ENCODE measurements around the gene CHST15. TPM values are rescaled to one million over a fixed set of nuclear protein-coding genes. Genes with fewer than 3 reads are reported as not detected.

Gene CHST15
- polyA plus RNA-seq, 1 donor from 2014 or later, result 0.79 TPM

DNA sequence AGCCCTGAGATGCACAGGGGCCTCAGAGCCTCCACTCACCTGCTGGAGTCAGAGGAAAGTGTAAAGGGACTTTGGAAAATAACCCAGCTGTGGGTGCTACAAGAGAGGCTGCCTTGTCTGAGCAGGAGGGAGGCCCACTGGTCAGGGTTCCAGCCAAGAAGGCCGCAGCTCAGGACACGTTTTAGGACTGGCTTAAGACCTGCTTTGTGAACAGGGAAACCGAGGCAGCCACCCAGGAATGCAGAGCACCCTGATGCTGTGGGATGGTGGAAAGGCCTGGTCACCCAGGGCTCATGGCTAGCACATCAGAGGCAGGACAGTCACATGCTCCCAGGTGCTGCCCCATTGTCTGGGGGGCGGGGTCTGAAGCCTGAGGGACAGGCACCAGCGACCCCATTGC lies 38.9 kb upstream of the CHST15 start:
- H3K27ac ChIP-seq (ENCODE audit: low read length), result no peak overlapping the region
- no peaks in the 10 kb centered on the region for H3K27me3 ChIP-seq (ENCODE audit: insufficient read depth, low read depth, low read length)
- no peaks in the 10 kb centered on the region for H3K9me2 ChIP-seq (ENCODE audit: insufficient read depth, low read length)
- H3K79me2 ChIP-seq (replicated peaks; ENCODE audit: insufficient read depth, low read length), result no peaks in the 10 kb centered on the region
- no peak overlapping the region for H3K4me3 ChIP-seq (ENCODE audit: low read length)
- no peak overlapping the region for H3K9ac ChIP-seq (ENCODE audit: low read length)
- no peak overlapping the region for H3K4me2 ChIP-seq (ENCODE audit: low read length)
- H2AFZ ChIP-seq (ENCODE audit: low read depth, low read length), result no peak overlapping the region
- H4K20me1 ChIP-seq (ENCODE audit: insufficient read depth), result no peaks in the 10 kb centered on the region
- TF ChIP-seq TAF1 (IDR thresholded peaks at IDR 0.05; ENCODE audit: low read depth) (no peak), SMC3 (conservative IDR thresholded peaks at IDR 0.05; ENCODE audit: poor library complexity) (no peak), EZH2 (IDR thresholded peaks at IDR 0.05; ENCODE audit: borderline replicate concordance, insufficient read depth, low read length, poor library complexity, severe bottlenecking) (no peak), MXI1 (conservative IDR thresholded peaks at IDR 0.05; ENCODE audit: poor library complexity, severe bottlenecking) (no peak), POLR2AphosphoS5 (IDR thresholded peaks at IDR 0.05) (no peak), EP300 (conservative IDR thresholded peaks at IDR 0.05; ENCODE audit: poor library complexity, severe bottlenecking) (no peak)
- TF ChIP-seq, protein P1, sequence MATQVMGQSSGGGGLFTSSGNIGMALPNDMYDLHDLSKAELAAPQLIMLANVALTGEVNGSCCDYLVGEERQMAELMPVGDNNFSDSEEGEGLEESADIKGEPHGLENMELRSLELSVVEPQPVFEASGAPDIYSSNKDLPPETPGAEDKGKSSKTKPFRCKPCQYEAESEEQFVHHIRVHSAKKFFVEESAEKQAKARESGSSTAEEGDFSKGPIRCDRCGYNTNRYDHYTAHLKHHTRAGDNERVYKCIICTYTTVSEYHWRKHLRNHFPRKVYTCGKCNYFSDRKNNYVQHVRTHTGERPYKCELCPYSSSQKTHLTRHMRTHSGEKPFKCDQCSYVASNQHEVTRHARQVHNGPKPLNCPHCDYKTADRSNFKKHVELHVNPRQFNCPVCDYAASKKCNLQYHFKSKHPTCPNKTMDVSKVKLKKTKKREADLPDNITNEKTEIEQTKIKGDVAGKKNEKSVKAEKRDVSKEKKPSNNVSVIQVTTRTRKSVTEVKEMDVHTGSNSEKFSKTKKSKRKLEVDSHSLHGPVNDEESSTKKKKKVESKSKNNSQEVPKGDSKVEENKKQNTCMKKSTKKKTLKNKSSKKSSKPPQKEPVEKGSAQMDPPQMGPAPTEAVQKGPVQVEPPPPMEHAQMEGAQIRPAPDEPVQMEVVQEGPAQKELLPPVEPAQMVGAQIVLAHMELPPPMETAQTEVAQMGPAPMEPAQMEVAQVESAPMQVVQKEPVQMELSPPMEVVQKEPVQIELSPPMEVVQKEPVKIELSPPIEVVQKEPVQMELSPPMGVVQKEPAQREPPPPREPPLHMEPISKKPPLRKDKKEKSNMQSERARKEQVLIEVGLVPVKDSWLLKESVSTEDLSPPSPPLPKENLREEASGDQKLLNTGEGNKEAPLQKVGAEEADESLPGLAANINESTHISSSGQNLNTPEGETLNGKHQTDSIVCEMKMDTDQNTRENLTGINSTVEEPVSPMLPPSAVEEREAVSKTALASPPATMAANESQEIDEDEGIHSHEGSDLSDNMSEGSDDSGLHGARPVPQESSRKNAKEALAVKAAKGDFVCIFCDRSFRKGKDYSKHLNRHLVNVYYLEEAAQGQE (IDR thresholded peaks at IDR 0.05; ENCODE audit: borderline replicate concordance), result no peak
- H3K9me3 ChIP-seq (ENCODE audit: low read length), result no peaks in the 10 kb centered on the region
- no peaks in the 10 kb centered on the region for H3F3A ChIP-seq (ENCODE audit: insufficient read depth, low read length, poor library complexity, severe bottlenecking)
- H3K36me3 ChIP-seq (ENCODE audit: insufficient read depth, low read length), result no peaks in the 10 kb centered on the region

DNA sequence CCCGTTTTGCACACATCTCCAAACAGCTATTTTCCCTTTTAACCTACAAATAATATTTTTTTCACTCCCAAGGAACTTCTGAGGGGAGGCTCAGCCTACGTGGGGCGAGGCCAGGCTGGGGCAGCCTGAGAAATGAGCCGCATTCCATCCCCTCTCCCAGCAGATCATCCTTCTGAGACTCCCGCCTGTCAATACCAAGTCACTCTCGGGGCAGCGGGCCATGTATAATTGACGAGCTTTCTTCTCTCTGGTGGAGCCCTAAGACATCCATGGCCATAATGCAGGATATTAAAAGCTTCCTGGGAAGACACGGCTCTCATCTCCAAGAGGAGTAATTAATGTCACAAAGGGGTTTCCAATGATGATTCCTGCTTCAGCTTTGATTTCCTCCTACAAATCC lies 37.8 kb upstream of the CHST15 start:
- no peak overlapping the region for H2AFZ ChIP-seq (ENCODE audit: low read depth, low read length)
- no peaks in the 10 kb centered on the region for H3K9me2 ChIP-seq (ENCODE audit: insufficient read depth, low read length)
- H3F3A ChIP-seq (ENCODE audit: insufficient read depth, low read length, poor library complexity, severe bottlenecking), result no peaks in the 10 kb centered on the region
- no peaks in the 10 kb centered on the region for H3K36me3 ChIP-seq (ENCODE audit: insufficient read depth, low read length)
- TF ChIP-seq MXI1 (conservative IDR thresholded peaks at IDR 0.05; ENCODE audit: poor library complexity, severe bottlenecking) (no peak), TAF1 (IDR thresholded peaks at IDR 0.05; ENCODE audit: low read depth) (no peak)
- TF ChIP-seq, protein P1 (IDR thresholded peaks at IDR 0.05; ENCODE audit: borderline replicate concordance), result peak; percentile 46
- H3K79me2 ChIP-seq (replicated peaks; ENCODE audit: insufficient read depth, low read length), result no peaks in the 10 kb centered on the region
- no peaks in the 10 kb centered on the region for H3K9me3 ChIP-seq (ENCODE audit: low read length)
- no peak overlapping the region for H3K9ac ChIP-seq (ENCODE audit: low read length)
- H3K27me3 ChIP-seq (ENCODE audit: insufficient read depth, low read depth, low read length), result no peaks in the 10 kb centered on the region
- H3K4me3 ChIP-seq (ENCODE audit: low read length), result no peak overlapping the region
- no peak overlapping the region for H3K4me2 ChIP-seq (ENCODE audit: low read length)
- H4K20me1 ChIP-seq (ENCODE audit: insufficient read depth), result no peaks in the 10 kb centered on the region
- H3K27ac ChIP-seq (ENCODE audit: low read length), result no peak overlapping the region
